Measurements from ENCODE around the gene SHANK3.

GRCh38 chr22:50675553-50676179, 3.0 kb downstream of the SHANK3 start:
- no peak for TF ChIP-seq CTCF (IDR thresholded peaks at IDR 0.05; ENCODE audit: insufficient read depth, low read length, poor library complexity, severe bottlenecking)
- TF ChIP-seq EZH2phosphoT487 (conservative IDR thresholded peaks at IDR 0.05; ENCODE audit: low read length) = no peak

Data from SU-DHL-6 (cell line).